B cell (primary cell): ENCODE data around the gene SLC12A3.

ENCODE experiments used
- EZH2 ChIP-seq: IDR thresholded peaks from 2 replicates; pipeline ENCODE4 v1.6.1; 2012; ENCODE audit warnings: borderline replicate concordance, low read depth, mild to moderate bottlenecking, moderate library complexity, low read length; ENCODE audit not compliant: insufficient read depth, poor library complexity, severe bottlenecking
- TF ChIP-seq, protein P1 (sequence below): fragments of 200-600 bp; IDR thresholded peaks from one replicate; pipeline ENCODE4 v1.8.0; 2022; ENCODE audit warnings: antibody characterized with exemption, mild to moderate bottlenecking

DNA sequence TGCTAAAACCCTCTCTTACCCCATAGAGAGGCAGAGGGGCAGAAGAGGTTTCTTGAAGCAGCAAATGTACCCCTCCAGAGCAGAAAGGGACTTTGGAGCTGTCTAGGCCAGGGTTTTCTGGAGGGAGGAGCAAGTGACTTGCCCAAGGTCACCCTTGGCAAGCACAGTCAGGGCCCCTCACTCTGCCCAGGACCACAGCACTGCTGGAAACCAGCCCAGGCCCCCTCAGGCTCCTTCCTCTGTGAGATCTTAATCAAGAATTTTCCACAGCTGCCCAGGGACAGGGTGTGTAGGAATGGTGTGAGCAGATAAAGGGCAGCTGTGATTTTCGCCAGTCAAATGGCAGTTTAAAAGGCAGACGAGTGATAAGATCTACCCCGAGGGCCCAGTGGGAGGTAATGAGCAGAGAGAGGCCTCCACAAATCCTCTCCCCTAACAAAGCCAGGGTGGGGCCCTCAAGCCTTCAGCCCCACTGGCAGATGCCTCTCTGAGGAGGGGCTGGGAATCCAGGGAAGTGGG, 3.9 kb upstream of the SLC12A3 start:
- TF ChIP-seq, protein P1, sequence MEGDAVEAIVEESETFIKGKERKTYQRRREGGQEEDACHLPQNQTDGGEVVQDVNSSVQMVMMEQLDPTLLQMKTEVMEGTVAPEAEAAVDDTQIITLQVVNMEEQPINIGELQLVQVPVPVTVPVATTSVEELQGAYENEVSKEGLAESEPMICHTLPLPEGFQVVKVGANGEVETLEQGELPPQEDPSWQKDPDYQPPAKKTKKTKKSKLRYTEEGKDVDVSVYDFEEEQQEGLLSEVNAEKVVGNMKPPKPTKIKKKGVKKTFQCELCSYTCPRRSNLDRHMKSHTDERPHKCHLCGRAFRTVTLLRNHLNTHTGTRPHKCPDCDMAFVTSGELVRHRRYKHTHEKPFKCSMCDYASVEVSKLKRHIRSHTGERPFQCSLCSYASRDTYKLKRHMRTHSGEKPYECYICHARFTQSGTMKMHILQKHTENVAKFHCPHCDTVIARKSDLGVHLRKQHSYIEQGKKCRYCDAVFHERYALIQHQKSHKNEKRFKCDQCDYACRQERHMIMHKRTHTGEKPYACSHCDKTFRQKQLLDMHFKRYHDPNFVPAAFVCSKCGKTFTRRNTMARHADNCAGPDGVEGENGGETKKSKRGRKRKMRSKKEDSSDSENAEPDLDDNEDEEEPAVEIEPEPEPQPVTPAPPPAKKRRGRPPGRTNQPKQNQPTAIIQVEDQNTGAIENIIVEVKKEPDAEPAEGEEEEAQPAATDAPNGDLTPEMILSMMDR = no peak
- no peak for TF ChIP-seq EZH2
